Measurements from ENCODE around the gene LIN9. TPM values are rescaled to one million over a fixed set of nuclear protein-coding genes. Genes with fewer than 3 reads are reported as not detected.
A peak's percentile ranks its signal among the peaks of the same experiment; 100 is the strongest.
"Not testable (repeated sequence)": the region's sequence is repeated elsewhere in the genome, so short reads cannot be mapped to it uniquely, and the experiment has no call there.

LIN9 gene
- polyA plus RNA-seq, 1 donor, result 12.3 TPM

GRCh38 chr1:226211181-226211821 lies 97.7 kb downstream of the LIN9 start:
- no peak for DNase-seq

- no peak for DNase-seq
Measured at GRCh38 chr1:226210571-226211176, 98.3 kb downstream of the LIN9 start.

DNA sequence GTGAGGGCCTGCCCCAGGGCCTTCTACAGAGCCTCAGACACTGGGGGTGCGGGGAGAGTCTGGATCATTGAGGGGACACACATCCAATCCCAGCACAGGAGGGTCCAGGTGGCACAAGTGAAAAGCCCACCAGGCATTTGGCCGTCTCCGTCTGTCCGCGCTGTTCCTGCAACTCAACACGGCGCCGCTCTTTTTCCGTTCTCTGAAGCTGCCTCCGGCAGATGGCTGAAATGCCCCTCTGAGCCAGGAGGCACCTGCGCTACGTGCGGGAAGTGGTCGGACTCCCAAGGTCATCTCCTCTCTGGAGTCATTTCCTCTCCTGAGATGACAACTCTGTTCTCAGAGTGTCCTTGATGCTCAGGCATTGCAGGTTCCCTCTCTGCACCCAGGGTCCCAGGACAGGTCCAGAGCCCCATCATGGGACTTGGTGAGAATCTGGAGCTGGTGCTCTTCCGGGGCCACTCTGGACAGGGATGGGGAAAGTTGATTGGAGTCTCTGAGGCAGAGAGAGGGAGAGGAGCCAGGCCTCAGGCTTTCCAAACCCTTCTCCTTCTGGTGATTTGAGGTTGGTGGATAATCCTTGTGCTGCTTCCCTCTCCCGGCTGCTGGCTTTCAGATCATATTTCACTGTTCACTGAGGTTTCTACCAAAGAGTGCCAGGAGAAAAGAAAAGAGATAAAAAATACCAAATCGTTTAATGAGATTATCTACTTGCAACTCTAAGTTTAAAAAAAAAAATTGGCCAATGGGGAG lies 99.5 kb downstream of the LIN9 start:
- DNase-seq, result no peak

DNA sequence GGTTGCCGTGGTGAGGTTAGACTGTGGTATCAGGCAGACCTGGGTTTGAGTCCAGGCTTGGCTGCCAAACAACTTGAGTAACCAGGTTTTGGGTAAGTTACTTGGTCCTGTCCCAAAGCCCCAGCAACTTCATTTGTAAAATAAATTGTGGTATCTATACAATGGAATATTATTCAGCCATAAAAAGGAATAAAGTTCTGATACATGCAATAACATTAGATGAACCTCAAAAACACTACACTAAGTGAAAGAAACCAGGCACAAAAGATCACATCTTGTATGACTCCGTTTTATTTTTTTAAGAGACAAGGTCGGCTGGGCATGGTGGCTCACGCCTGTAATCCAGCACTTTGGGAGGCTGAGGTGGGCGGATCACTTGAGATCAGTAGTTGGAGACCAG lies 101.9 kb downstream of the LIN9 start:
- DNase-seq, result no peak

DNA sequence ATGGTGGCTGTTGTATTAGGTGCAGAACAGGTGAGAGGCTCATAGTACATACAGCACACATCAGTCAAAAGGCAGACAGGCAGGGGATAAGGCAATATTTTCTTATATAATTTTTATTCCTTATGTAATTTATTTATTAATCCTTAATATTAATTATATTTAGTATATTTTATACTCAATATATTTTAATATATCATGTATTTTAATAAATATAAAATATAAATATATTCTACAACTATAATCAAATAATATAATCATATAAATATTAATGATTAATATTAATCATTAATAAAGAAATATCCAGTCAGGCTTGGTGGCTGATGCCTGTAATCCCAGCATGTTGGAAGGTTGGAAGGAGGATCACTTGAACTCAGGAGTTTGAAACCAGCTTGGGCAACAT lies 104.8 kb downstream of the LIN9 start:
- DNase-seq, result no peak

DNA sequence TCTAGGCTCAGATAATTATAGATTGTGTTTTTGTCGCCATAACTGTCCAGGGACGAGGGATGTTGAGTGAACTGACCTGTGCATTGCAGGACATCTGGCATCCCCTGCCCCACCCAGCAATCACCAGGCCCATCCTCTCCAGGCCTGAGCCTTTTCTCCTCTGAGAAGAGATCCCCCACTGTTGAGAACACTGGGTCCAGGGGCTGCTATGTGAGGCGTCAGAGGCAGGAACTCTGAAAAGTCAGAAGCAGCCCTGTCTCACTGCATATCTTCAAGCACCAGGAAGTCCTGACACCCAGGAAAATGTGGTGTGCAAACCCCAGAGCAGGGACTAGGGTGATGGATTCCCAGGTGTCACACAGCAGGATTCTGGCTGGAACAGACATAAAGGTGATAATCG lies 105.3 kb downstream of the LIN9 start:
- no peak for DNase-seq

DNA sequence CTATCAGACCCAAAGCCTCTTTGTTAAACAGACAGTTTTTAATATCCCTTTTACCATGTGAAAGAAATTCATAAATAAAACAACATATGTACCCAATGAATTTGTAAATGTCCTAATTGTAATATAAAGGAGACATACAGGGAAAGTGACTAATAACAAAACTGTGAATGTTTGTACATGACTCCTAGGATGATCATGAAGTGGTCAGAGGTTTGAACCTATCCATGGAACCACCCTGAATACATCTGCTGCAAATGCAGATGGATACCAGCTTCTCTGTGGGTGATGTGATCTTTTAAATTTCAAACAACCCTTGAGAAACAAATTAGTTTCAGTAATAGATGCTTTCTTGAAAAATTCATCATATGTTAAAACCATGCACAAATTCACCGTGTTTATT lies 105.7 kb downstream of the LIN9 start:
- no peak for DNase-seq

GRCh38 chr1:226202666-226203065 lies 106.3 kb downstream of the LIN9 start:
- not testable (repeated sequence) for DNase-seq

GRCh38 chr1:226202246-226202645 lies 106.7 kb downstream of the LIN9 start:
- no peak for DNase-seq

DNA sequence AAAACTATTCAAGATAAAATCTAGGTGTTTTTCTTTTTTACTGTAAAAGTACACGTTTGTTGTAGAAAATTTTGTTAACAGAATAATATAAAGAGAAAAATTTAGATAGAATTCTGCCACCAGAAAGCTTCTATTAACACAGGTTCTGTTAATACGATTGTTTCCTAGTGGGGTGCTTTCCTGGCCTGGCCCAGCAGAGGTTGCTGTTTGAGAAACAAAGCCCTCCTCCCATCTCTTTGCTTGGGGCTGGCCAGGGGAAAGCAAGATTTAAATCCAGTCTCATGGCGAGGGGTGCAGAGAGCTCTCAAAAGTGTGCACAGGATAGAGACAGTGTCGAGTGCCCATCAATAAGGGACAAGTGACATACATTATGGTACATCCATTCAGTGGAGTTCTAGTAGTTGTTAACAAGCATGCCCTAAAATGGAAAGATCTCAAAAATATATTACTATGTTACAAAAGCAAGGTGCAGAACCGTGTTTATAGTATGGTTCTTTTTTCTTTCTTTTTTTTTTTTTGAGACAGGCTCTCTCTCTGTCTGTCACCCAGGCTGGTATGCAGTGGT lies 107.9 kb downstream of the LIN9 start:
- no peak for DNase-seq

DNA sequence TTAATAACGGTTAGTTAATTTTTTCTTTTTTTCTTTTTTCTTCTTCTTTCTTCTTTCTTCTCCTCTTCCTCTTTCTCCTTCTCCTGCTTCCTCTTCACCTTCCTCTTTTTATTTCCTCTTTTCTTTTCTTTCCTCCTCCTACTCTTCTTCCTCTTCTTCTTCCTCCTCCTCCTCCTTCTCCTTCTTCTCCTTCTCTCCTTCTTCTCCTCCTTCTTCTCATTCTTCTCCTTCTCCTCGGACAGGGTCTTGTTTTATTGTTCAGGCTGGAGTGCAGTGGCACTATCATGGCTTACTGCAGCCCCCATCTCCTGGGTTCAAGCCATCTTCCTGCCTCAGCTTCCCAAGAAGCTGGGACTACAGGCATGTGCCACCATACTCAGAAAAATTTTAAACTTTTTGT lies 109.0 kb downstream of the LIN9 start:
- DNase-seq, result no peak

DNA sequence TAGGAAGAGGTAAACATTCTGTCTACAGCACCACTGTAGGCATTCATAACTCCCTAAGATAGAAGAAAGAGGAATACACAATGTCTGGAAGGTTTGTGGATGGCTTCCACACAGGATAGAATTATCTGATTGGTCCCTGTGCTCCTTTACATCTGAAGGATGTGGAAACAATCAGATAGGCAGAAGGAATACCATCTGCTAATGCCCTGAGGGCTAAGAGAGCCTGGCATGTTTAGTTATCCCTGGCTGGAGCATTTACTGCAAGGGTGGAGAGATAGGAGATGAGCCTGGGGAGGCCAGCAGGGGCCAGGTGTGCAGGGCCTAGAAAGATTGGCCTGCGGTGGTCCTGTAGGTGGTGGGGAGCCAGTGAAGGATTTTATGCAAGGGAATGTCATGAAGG lies 113.8 kb downstream of the LIN9 start:
- no peak for DNase-seq

GRCh38 chr1:226187380-226187779 lies 121.6 kb downstream of the LIN9 start:
- no peak for DNase-seq

DNA sequence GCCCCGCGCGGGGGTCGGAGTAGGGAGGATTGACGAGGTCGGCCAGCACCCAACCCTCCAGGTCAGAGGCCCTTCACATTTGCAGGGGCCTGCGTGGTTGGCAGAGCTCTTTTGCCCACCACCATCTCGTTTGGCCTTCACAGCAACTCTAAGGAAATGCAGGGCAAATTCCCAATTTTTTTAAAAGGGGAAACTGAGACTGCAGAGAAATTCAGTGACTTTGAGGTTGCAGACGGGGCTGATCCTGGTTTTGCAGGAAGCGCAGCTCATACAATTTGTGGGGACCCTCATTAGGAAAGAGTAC lies 122.0 kb downstream of the LIN9 start:
- no peak for DNase-seq

DNA sequence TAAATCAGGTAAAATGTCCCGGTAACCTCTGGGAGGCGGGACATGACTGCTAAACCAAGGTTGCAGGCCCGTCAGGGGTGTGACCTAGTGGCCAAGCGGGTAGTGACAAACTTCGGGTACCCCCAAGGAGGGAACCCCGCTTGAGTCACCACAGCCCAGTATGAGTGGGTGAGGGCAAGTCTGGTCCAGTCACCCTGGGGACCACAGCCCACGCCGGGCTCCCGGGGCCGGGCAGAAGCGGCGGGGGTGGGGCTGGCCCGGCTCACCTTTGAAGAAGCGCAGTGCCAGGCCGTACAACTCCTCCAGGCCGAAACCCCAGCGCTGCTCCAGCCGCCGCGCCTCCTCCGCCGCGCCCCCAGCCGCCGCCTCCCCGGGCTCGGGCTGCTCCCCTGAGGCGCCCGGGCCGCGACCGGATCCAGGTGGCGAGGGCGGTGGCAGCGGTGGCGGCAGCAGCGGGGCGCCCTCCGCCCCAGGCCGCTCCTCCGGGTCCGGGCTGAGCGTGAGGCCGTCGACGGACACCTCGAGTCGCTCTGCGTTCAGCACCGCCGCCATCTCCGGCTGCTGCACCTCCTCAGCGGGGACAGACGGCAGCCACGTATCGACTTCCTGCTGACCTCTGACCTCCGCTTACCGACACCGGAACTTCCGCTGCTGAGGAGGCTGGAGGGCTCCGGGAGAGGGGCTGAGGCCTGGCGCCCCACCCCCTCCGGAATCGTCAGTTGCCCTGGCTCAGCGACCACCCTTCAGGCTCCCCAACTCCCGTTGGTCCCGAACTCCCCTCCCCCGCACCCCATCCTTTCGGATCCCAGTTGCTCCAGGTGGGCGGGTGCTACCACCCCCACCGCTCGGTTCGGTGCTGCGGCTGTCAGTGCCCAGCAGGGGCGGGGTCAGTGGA lies 122.6 kb downstream of the LIN9 start, which contains the start of gene ACBD3:
Gene ACBD3, minus strand, starts transcription at position 618 of the 895 bp plus-strand sequence. Its CDS starts 66 bp downstream, at position 552.
- DNase-seq, result peak; percentile 91

GRCh38 chr1:226185141-226186036 lies 123.6 kb downstream of the LIN9 start:
- peak; percentile 6 for DNase-seq

- peak; percentile 19 for DNase-seq
Measured at GRCh38 chr1:226181996-226182714, 126.8 kb downstream of the LIN9 start.

Data from left kidney (tissue), 2 donors.